Measurements from ENCODE around the gene TMEM14C.
"Not testable (repeated sequence)": the region's sequence is repeated elsewhere in the genome, so short reads cannot be mapped to it uniquely, and the experiment has no call there.

TMEM14C gene

GRCh38 chr6:10721850-10722569 is 860 bp upstream of the TMEM14C start:
- DNase-seq = no peak

- no peak for DNase-seq
Observed at GRCh38 chr6:10722570-10722819, 375 bp upstream of the TMEM14C start.

- no peak for DNase-seq
Observed at GRCh38 chr6:10723567-10723881, 654 bp downstream of the TMEM14C start.

- DNase-seq = no peak
Observed at GRCh38 chr6:10725044-10725443, 2.2 kb downstream of the TMEM14C start.

GRCh38 chr6:10725716-10726115 is 2.8 kb downstream of the TMEM14C start:
- DNase-seq = no peak

GRCh38 chr6:10730254-10730653 is 7.4 kb downstream of the TMEM14C start:
- DNase-seq = no peak

- no peak for DNase-seq
Observed at GRCh38 chr6:10733151-10733715, 10.4 kb downstream of the TMEM14C start.

- no peak for DNase-seq
Observed at GRCh38 chr6:10733863-10734262, 11.0 kb downstream of the TMEM14C start.

GRCh38 chr6:10736731-10737130 is 13.9 kb downstream of the TMEM14C start:
- DNase-seq = no peak

GRCh38 chr6:10740061-10740460 is 17.2 kb downstream of the TMEM14C start:
- no peak for DNase-seq

GRCh38 chr6:10741643-10742042 is 18.8 kb downstream of the TMEM14C start:
- not testable (repeated sequence) for DNase-seq

GRCh38 chr6:10742251-10742650 is 19.4 kb downstream of the TMEM14C start:
- no peak for DNase-seq

- no peak for DNase-seq
Observed at GRCh38 chr6:10743515-10743914, 20.6 kb downstream of the TMEM14C start.

- DNase-seq = no peak
Observed at GRCh38 chr6:10745116-10745515, 22.2 kb downstream of the TMEM14C start.

- peak; percentile 10 for DNase-seq
Observed at GRCh38 chr6:10746915-10747250, 24.0 kb downstream of the TMEM14C start.

- DNase-seq = peak; percentile 100
Observed at GRCh38 chr6:10747251-10747972, 24.5 kb downstream of the TMEM14C start, which contains the start of gene TMEM14B. TMEM14B (plus strand) TSS chr6:10747805; CDS start chr6:10749246, 1,441 bp downstream.

GRCh38 chr6:10749734-10750133 is 26.9 kb downstream of the TMEM14C start:
- DNase-seq = no peak

GRCh38 chr6:10750568-10750967 is 27.7 kb downstream of the TMEM14C start:
- not testable (repeated sequence) for DNase-seq

- DNase-seq = not testable (repeated sequence)
Observed at GRCh38 chr6:10751757-10752156, 28.9 kb downstream of the TMEM14C start.

- no peak for DNase-seq
Observed at GRCh38 chr6:10756085-10756484, 33.2 kb downstream of the TMEM14C start.

GRCh38 chr6:10759312-10759839 is 36.5 kb downstream of the TMEM14C start:
- peak; percentile 46 for DNase-seq

GRCh38 chr6:10759884-10760329 is 37.0 kb downstream of the TMEM14C start:
- no peak for DNase-seq

- peak; percentile 17 for DNase-seq
Observed at GRCh38 chr6:10763006-10763405, 40.1 kb downstream of the TMEM14C start.

- DNase-seq = no peak
Observed at GRCh38 chr6:10769419-10769818, 46.5 kb downstream of the TMEM14C start.

Data from suppressor macrophage treated with lipopolysaccharide for 4 hours (primary cell).